GM20000 (cell line): ENCODE measurements around the gene PANK2.

Source experiments
- DNase-seq: peaks from one replicate; pipeline ENCODE4 v3.0.0; 2012; ENCODE audit warnings: low spot score
- CTCF ChIP-seq: IDR thresholded peaks from 2 replicates; pipeline ENCODE4 v1.5.1; 2012; ENCODE audit warnings: mild to moderate bottlenecking, control low read depth; ENCODE audit errors: extremely low read depth, missing control alignments

The PANK2 gene

GRCh38 chr20:3925113-3925695, 36.0 kb downstream of the PANK2 start:
- no peak for TF ChIP-seq CTCF

GRCh38 chr20:3925899-3926638, 36.9 kb downstream of the PANK2 start:
- no peak for TF ChIP-seq CTCF
- no peak for DNase-seq

More at GRCh38 chr20:3925113-3925695, 36.0 kb downstream of the PANK2 start:
- DNase-seq = no peak

- no peak for TF ChIP-seq CTCF
- DNase-seq = no peak
These were observed 38.5 kb downstream of the PANK2 start for GRCh38 chr20:3927486-3928291.

DNA sequence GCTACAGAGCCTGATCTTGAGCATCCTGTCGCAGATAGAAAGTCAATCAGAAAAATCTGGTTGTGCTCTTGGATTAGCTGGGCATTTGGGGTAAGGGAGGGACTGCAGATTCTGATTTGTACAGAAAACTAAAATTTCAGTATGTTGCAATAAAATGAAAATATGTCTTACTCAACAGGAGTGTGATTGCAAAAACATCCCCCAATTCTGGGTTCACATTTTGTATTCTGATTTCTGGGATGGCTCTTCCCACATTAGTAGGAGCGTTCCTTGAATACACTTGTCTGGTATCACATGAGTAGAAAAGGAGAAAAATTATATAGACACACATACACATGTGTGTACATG, 40.5 kb downstream of the PANK2 start:
- no peak for TF ChIP-seq CTCF

GRCh38 chr20:3930265-3931206, 41.3 kb downstream of the PANK2 start:
- TF ChIP-seq CTCF = no peak
- DNase-seq = no peak

More for the DNA sequence above, 40.5 kb downstream of the PANK2 start:
- no peak for DNase-seq

- no peak for DNase-seq
- TF ChIP-seq CTCF = no peak
These were observed 42.5 kb downstream of the PANK2 start for GRCh38 chr20:3931664-3932063.
